ENCODE measurements around the gene JAK2.
"Not testable (repeated sequence)": the region's sequence is repeated elsewhere in the genome, so short reads cannot be mapped to it uniquely, and the experiment has no call there.

The JAK2 gene

DNA sequence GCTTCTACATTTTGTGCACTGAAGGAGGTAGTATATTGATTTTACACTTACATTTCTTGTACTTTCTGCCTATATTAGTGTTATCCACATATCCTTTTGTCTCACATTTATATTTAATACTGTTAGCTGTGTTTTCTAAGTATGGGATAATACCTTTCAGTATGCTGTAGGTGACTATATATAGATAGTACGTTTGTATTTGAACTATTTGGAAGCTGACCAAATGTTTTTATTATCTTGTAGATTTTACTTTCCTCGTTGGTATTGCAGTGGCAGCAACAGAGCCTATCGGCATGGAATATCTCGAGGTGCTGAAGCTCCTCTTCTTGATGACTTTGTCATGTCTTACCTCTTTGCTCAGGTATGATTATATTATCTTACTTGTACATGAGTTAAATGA is 59.1 kb downstream of the JAK2 start:
- DNase-seq = no peak

GRCh38 chr9:5052838-5053237 is 67.8 kb downstream of the JAK2 start:
- no peak for DNase-seq

DNA sequence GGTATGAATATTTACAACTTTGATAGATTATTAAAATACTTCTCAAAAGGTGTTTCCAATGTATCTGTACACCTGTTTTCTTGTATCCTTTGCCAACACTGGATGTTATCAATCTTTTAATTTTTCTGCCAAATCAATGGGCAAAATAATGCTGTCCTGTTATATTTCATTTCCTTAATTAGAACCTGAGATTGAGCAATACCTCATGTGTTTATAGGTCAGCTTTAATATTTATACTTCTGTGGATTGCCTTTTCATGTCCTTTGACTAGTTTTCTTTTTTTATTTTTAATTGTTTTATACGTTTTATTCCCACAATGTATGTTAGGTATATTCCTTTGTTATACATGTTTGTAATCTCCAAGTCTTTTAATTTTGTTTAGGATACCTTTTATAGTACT is 77.6 kb downstream of the JAK2 start:
- no peak for DNase-seq

DNA sequence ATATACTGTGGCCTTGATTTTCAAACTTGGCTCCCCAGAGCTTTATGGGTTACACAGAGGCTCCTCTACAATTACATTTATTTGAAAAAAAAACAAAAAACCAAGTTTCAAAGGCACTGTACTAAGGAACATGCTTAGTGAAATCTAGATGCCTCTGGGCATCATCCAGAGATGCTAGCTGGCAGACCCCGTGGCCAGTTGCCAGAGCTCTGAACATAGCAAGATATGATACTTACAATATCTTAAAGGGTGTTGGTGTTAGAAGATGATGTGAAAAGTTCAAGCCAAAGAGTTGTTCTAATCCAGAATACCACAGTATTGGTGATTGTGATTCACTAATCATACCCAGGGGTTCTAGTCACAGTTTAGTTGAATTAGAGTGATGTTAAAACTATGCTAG is 87.8 kb downstream of the JAK2 start:
- DNase-seq = no peak

DNA sequence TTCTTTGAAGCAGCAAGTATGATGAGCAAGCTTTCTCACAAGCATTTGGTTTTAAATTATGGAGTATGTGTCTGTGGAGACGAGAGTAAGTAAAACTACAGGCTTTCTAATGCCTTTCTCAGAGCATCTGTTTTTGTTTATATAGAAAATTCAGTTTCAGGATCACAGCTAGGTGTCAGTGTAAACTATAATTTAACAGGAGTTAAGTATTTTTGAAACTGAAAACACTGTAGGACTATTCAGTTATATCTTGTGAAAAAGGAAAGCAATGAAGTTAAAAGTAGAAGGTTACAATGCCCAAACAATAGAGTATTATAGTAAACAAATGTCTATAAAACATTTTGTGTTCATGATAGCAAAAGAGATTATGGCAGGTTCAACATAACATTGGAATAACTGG is 88.6 kb downstream of the JAK2 start:
- no peak for DNase-seq

- DNase-seq = no peak
These were observed 100.9 kb downstream of the JAK2 start for GRCh38 chr9:5085993-5086392.

DNA sequence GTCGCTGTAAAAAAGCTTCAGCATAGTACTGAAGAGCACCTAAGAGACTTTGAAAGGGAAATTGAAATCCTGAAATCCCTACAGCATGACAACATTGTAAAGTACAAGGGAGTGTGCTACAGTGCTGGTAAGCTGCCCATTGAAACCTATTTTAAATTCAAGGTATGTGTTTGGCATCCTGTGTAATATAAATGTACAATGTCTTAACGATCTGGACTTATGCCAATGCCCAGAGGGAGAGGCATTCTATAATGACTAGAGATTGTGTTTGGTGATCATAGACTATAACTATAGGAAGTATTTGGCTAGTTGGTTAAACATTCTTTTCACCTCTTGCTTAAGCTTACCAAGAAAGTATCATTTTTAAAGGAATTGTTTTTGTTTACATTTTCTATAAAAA is 104.7 kb downstream of the JAK2 start:
- DNase-seq = no peak

- DNase-seq = no peak
These were observed 110.7 kb downstream of the JAK2 start for GRCh38 chr9:5095795-5096194.

GRCh38 chr9:5099466-5099865 is 114.4 kb downstream of the JAK2 start:
- no peak for DNase-seq

- DNase-seq = not testable (repeated sequence)
These were observed 116.1 kb downstream of the JAK2 start for GRCh38 chr9:5101127-5101526.

DNA sequence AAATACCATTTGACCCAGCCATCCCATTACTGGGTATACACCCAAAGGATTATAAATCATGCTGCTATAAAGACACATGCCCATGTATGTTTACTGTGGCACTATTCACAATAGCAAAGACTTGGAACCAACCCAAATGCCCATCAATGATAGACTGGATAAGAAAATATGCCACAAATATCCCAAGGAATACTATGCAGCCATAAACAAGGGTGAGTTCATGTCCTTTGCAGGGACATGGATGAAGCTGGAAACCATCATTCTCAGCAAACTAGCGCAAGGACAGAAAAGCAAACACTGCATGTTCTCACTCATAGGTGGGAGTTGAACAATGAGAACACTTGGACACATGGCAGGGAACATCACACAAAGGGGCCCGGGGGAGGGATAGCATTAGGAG is 121.4 kb downstream of the JAK2 start:
- DNase-seq = not testable (repeated sequence)

DNA sequence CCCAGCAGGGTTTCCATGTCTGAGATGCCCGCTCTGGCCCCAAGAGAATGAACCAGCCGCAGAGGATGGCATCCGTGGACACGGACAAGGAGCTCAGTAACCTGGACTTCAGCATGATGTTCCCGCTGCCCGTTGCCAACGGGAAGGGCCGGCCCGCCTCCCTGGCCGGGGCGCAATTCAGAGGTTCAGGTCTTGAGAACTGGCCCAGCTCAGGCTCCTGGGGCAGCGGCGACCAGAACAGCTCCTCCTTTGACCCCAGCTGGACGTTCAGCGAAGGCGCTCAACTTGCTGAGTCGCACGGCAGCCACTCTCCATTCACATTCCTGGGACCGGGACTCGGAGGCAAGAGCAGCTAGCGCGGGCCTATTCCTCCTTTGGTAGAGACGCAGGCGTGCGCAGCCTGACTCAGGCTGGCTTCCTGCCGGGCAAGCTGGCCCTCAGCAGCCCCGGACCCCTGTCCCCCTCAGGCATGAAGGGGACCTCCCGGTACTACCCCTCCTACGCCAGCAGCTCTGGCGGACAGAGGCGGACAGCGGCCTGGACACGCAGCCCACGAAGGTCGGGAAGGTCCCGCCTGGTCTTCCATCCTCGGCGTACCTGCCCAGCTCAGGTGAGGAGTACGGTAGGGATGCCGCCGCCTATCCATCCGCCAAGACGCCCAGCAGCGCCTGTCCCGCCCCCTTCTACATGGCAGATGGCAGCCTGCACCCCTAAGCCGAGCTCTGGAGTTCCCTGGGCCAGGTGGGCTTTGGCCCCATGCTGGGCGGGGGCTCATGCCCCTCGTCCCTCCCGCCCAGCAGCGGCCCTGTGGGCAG is 126.0 kb downstream of the JAK2 start:
- DNase-seq = no peak

GRCh38 chr9:5111696-5112095 is 126.6 kb downstream of the JAK2 start:
- DNase-seq = no peak

- DNase-seq = no peak
These were observed 127.1 kb downstream of the JAK2 start for GRCh38 chr9:5112109-5112592.

- no peak for DNase-seq
These were observed 127.6 kb downstream of the JAK2 start for GRCh38 chr9:5112646-5113045.

DNA sequence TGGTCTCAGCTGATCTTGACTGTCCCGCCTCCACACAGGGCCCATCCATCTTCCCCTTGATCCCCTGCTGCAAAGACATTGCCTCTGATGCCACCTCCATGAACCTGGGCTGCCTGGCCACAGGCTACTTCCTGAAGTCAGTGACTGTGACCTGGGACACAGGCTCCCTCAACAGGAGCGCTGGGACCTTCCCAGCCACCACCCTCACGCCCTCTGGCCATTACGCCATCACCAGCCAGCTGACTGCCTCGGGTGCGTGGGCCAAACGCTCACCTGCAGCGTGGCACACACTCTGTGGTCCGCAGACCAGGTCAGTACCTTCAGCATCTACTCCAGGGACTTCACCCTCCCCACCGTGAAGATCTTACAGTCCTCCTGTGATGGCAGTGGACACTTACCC is 128.5 kb downstream of the JAK2 start:
- no peak for DNase-seq

DNA sequence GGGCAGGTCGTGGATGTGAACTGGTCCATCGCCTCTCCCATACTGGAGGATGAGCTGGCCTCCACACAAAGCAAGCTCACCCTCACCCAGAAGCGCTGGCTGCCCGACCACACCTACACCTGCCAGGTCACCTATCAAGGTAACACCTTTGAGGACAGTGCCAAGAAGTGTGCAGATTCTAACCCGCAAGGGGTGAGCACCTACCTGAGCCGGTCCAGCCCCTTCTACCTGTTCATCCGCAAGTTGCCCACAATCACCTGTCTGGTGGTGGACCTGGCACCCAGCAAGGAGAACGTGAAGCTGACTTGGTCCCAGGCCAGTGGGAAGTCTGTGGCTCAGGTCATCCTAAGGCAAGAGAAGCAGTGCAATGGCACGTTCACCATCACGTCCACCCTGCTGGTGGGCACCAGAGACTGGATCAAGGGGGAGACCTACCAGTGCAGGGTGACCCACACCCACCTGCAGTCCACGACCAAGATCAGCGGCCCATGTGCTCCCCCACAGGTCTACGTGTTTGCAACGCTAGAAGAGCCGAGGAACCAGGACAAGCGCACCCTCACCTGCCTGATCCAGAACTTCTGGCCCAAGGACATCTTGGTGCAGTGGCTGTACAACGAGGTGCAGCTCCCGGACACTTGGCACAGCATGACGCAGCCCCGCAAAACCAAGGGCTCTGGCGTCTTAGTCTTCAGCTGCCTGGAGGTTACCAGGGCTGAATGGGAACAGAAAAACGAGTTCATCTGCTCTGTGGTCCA is 129.1 kb downstream of the JAK2 start:
- no peak for DNase-seq

DNA sequence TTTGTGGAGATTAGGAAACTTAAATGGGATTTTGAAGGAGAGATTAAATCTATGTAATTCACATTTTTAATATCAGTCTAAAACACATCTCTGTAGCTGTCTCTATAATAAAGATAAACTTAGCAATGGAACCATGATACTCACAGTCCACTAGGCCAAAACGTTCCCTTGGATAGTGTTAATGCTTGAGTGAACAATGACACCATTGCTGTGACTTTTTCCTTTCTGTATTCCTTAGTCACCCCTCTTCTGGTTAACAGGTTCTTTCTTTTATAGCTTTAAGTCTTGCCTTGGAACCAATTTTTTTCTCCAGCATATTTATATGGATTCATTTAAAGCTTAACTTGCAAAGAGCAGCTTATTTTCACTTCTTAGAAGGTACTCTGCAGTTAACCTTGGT is 137.0 kb downstream of the JAK2 start:
- DNase-seq = no peak

DNA sequence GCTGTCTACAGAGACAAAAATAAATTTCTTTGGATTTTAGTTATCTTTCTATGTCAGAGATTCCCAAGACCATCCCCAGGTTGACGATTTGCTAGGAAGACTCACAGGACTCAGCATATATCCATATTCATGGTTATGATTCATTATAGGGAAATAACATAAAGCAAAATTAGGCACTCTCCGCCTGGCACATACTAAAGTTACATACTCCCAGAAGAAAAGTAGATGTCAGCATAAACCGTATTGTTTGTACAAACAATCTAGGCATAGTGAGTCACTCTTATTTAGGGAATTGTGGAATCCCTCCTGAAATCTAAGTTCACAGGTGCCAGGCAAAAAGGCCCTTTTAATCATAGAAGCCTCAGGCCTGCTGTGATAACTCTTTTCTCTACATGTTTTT is 137.4 kb downstream of the JAK2 start:
- no peak for DNase-seq

- no peak for DNase-seq
These were observed 155.1 kb downstream of the JAK2 start for GRCh38 chr9:5140151-5140550.

- DNase-seq = no peak
These were observed 159.1 kb downstream of the JAK2 start for GRCh38 chr9:5144217-5144616.

- DNase-seq = no peak
These were observed 161.2 kb downstream of the JAK2 start for GRCh38 chr9:5146241-5146640.

Measured in NCI-H2107 (cell line).